Activated CD4-positive, alpha-beta T cell treated with anti-CD3 and anti-CD28 coated beads, Interleukin-2, amount 50 U/mL, for 48 hours (primary cell): ENCODE measurements around the gene MRPL37.

ENCODE experiments used
- DNase-seq, 2 experiments: peaks; one replicate each; pipeline ENCODE4 v3.0.0-alpha.2; 2020

The MRPL37 gene

GRCh38 chr1:54266195-54266594 is 66.2 kb downstream of the MRPL37 start:
- no peak for DNase-seq

GRCh38 chr1:54266908-54267307 is 66.9 kb downstream of the MRPL37 start:
- DNase-seq: no peak
